Neural cell (in vitro differentiated cells): ENCODE measurements around the gene HNRNPAB. TPM values are rescaled to one million over a fixed set of nuclear protein-coding genes. Genes with fewer than 3 reads are reported as not detected.

Experiments
- H2AFZ ChIP-seq: fragments of 200-600, 300-800 bp; sonication (generic), shearing (Covaris generic); 2 replicates; pipeline ENCODE4 v1.6.0; 2014; ENCODE audit warnings: low read depth, mild to moderate bottlenecking, antibody characterized with exemption, low read length, moderate library complexity
- H3F3A ChIP-seq: fragments of 200-600 bp; shearing (Covaris generic); 2 replicates; pipeline ENCODE4 v1.6.1; 2016; ENCODE audit warnings: mild to moderate bottlenecking, moderate library complexity, mixed read lengths, antibody characterized with exemption, low read length; ENCODE audit not compliant: insufficient read depth, poor library complexity, severe bottlenecking
- H3K27ac ChIP-seq: fragments of 200-600, 300-800 bp; sonication (generic), shearing (Covaris generic); 2 replicates; pipeline ENCODE4 v1.5.1; 2014; ENCODE audit warnings: mild to moderate bottlenecking, low read length, moderate library complexity
- H3K27me3 ChIP-seq: fragments of 300-800, 200-600 bp; sonication (generic), shearing (Covaris generic); 2 replicates; pipeline ENCODE4 v1.6.0; 2014; ENCODE audit warnings: mild to moderate bottlenecking, low read depth, low read length, moderate library complexity; ENCODE audit not compliant: insufficient read depth
- H3K36me3 ChIP-seq: fragments of 300-800, 200-600 bp; sonication (generic), shearing (Covaris generic); 2 replicates; pipeline ENCODE4 v1.5.1; 2014; ENCODE audit warnings: mild to moderate bottlenecking, antibody characterized with exemption, low read length, moderate library complexity; ENCODE audit not compliant: insufficient read depth
- H3K4me2 ChIP-seq: fragments of 300-800, 200-600 bp; sonication (generic), shearing (Covaris generic); 2 replicates; pipeline ENCODE4 v1.6.0; 2014; ENCODE audit warnings: mild to moderate bottlenecking, low read length
- H3K4me3 ChIP-seq: fragments of 300-800, 200-600 bp; sonication (generic), shearing (Covaris generic); 2 replicates; pipeline ENCODE4 v1.5.1; 2014; ENCODE audit warnings: mild to moderate bottlenecking, low read length, moderate library complexity
- H3K79me2 ChIP-seq: fragments of 200-600 bp; shearing (Covaris generic); replicated peaks from 2 replicates; pipeline ENCODE4 v1.6.0; 2014; ENCODE audit warnings: mild to moderate bottlenecking, low read length, moderate library complexity; ENCODE audit not compliant: insufficient read depth
- H3K9ac ChIP-seq: fragments of 300-800, 200-600 bp; sonication (generic), shearing (Covaris generic); 2 replicates; pipeline ENCODE4 v1.6.1; 2016; ENCODE audit warnings: mild to moderate bottlenecking, low read length, mixed read lengths
- H3K9me2 ChIP-seq: fragments of 200-600 bp; shearing (Covaris generic); 2 replicates; pipeline ENCODE4 v1.6.1; 2016; ENCODE audit warnings: mild to moderate bottlenecking, low read length, mixed read lengths; ENCODE audit not compliant: insufficient read depth
- H3K9me3 ChIP-seq: fragments of 200-600, 300-800 bp; sonication (generic), shearing (Covaris generic); 2 replicates; pipeline ENCODE4 v1.6.1; 2016; ENCODE audit warnings: mild to moderate bottlenecking, mixed run types, low read length, moderate library complexity, mixed read lengths
- H4K20me1 ChIP-seq: fragments of 200-600 bp; shearing (Covaris generic); 2 replicates; pipeline ENCODE4 v1.6.1; 2016; ENCODE audit warnings: mild to moderate bottlenecking, mixed run types; ENCODE audit not compliant: insufficient read depth
- CTCF ChIP-seq: fragments of 450-650 bp; IDR thresholded peaks from 2 replicates; pipeline ENCODE4 v1.5.1; 2014; ENCODE audit warnings: antibody characterized with exemption, mild to moderate bottlenecking, moderate library complexity; ENCODE audit not compliant: poor library complexity, severe bottlenecking
- EP300 ChIP-seq: fragments of 450-650 bp; conservative IDR thresholded peaks from 2 replicates; pipeline ENCODE4 v1.6.1; 2014; ENCODE audit warnings: antibody characterized with exemption, mild to moderate bottlenecking, moderate library complexity; ENCODE audit not compliant: poor library complexity, severe bottlenecking
- EZH2 ChIP-seq: fragments of 200-600, 300-800 bp; shearing (Covaris generic), sonication (generic); IDR thresholded peaks from 2 replicates; pipeline ENCODE4 v1.6.1; 2014; ENCODE audit warnings: antibody characterized with exemption, low read length, borderline replicate concordance, mild to moderate bottlenecking; ENCODE audit not compliant: insufficient read depth, poor library complexity, severe bottlenecking
- MXI1 ChIP-seq: fragments of 450-650 bp; conservative IDR thresholded peaks from 2 replicates; pipeline ENCODE4 v1.6.1; 2014; ENCODE audit warnings: antibody characterized with exemption, mild to moderate bottlenecking; ENCODE audit not compliant: poor library complexity, severe bottlenecking
- POLR2AphosphoS5 ChIP-seq: IDR thresholded peaks from 2 replicates; pipeline ENCODE4 v1.6.1; 2012
- RAD21 ChIP-seq: fragments of 450-650 bp; conservative IDR thresholded peaks from 2 replicates; pipeline ENCODE4 v1.6.1; 2014; ENCODE audit warnings: antibody characterized with exemption, mild to moderate bottlenecking, moderate library complexity
- REST ChIP-seq: IDR thresholded peaks from 2 replicates; pipeline ENCODE4 v1.6.1; 2012; ENCODE audit warnings: borderline replicate concordance
- SMC3 ChIP-seq: fragments of 450-650 bp; conservative IDR thresholded peaks from 2 replicates; pipeline ENCODE4 v1.6.1; 2014; ENCODE audit warnings: antibody characterized with exemption, mild to moderate bottlenecking, moderate library complexity; ENCODE audit not compliant: poor library complexity
- TAF1 ChIP-seq: IDR thresholded peaks from 2 replicates; pipeline ENCODE4 v1.6.1; 2012; ENCODE audit warnings: low read depth
- polyA plus RNA-seq: library from polyadenylated mRNA; depleted of rRNA; stranded (reverse); fragments of >200 nt; gene quantifications from 2 replicates; pipeline ENCODE4 v1.2.3, GENCODE V29; 2014

Gene HNRNPAB
- polyA plus RNA-seq, 1 donor from 2014 or later = 129 TPM

- no peaks in the 10 kb centered on the region for H3K27me3 ChIP-seq
- H3K9ac ChIP-seq = no peak overlapping the region
- H3K79me2 ChIP-seq = no peaks in the 10 kb centered on the region
- no peaks in the 10 kb centered on the region for H4K20me1 ChIP-seq
- H3K36me3 ChIP-seq = no peaks in the 10 kb centered on the region
- no peak overlapping the region for H3K4me3 ChIP-seq
- no peak overlapping the region for H2AFZ ChIP-seq
- no peak overlapping the region for H3K27ac ChIP-seq
- TF ChIP-seq MXI1 (no peak), RAD21 (no peak)
- no peaks in the 10 kb centered on the region for H3K9me3 ChIP-seq
- no peaks in the 10 kb centered on the region for H3F3A ChIP-seq
- no peaks in the 10 kb centered on the region for H3K9me2 ChIP-seq
- H3K4me2 ChIP-seq = no peak overlapping the region
These were observed 44.4 kb downstream of the HNRNPAB start for GRCh38 chr5:178248750-178249149.

GRCh38 chr5:178249191-178249989 is 45.1 kb downstream of the HNRNPAB start:
- Histone ChIP-seq H2AFZ (no peak overlapping the region), H3K4me2 (no peak overlapping the region), H4K20me1 (no peaks in the 10 kb centered on the region), H3K9ac (no peak overlapping the region), H3K27ac (no peak overlapping the region), H3K9me2 (no peaks in the 10 kb centered on the region), H3K27me3 (no peaks in the 10 kb centered on the region), H3F3A (no peaks in the 10 kb centered on the region), H3K4me3 (no peak overlapping the region), H3K36me3 (no peaks in the 10 kb centered on the region), H3K9me3 (no peaks in the 10 kb centered on the region), H3K79me2 (no peaks in the 10 kb centered on the region)
- TF ChIP-seq POLR2AphosphoS5 = no peak
- no peak for TF ChIP-seq MXI1
- no peak for TF ChIP-seq TAF1
- TF ChIP-seq EP300 = no peak
- TF ChIP-seq RAD21 = no peak
- no peak for TF ChIP-seq CTCF
- no peak for TF ChIP-seq EZH2
- TF ChIP-seq SMC3 = no peak
- TF ChIP-seq REST = no peak
